K562 (cell line): ENCODE measurements around the gene ACTR5. TPM values are rescaled to one million over a fixed set of nuclear protein-coding genes. Genes with fewer than 3 reads are reported as not detected.

Experiments used
- ATAC-seq: fragments of 200-7000 bp; cut with Tn5 transposase; 3 replicates; pipeline ENCODE4 v1.9.1; 2020; ENCODE audit warnings: moderate library complexity
- BruUV-seq: library from RNA; stranded (reverse); fragments of 400-500 nt; replicated peaks from 2 replicates; lab custom pipeline; 2021; lab: Mats Ljungman, UMichigan
- CTCF ChIA-PET: fragments of 300-600 bp; formaldehyde crosslinking; extraction: SDS; loops from one replicate; lab custom pipeline; 2021; ENCODE audit warnings: low intra/inter-chr PET ratio; lab: Yijun Ruan, JAX
- POLR2A ChIA-PET: fragments of 300-600, 350-650 bp; sonication (Branson Sonifier 250); formaldehyde crosslinking; extraction: SDS; loops from one replicate; lab custom pipeline; 2021; ENCODE audit warnings: antibody characterized with exemption, inconsistent platforms; lab: Yijun Ruan, JAX
- DNase-seq, 4 experiments: peaks; one replicate each; pipeline versions ENCODE4 v3.0.0 to v3.0.0-alpha.2; 2011 to 2018; ENCODE audit warnings: low spot score in 3 of 4, mixed read lengths in 3 of 4; ENCODE audit errors: extremely low read depth in 1 of 4
- FAIRE-seq: peaks from 2 replicates; lab custom pipeline; 2011; peaks lifted over from hg19 to GRCh38; lab: Jason Lieb, UNC
- H2AFZ ChIP-seq: 2 replicates; pipeline ENCODE4 v1.6.0; 2011; ENCODE audit warnings: low read depth, low read length, control low read depth, inconsistent platforms
- H3K27ac ChIP-seq: fragments of 200-600 bp; 3 replicates; pipeline ENCODE4 v1.8.0; 2011; ENCODE audit warnings: low read depth, mild to moderate bottlenecking, control low read depth, inconsistent platforms, low read length, moderate library complexity, mixed read lengths; ENCODE audit errors: extremely low read depth
- H3K27me3 ChIP-seq, 2 experiments: fragments of 300-600 bp in 1 of 2; 2 replicates in 1 of 2; 3 replicates in 1 of 2; pipeline versions ENCODE4 v1.6.0 to v1.8.0; 2011; ENCODE audit warnings: inconsistent platforms in 2 of 2, low read length in 2 of 2, mild to moderate bottlenecking in 1 of 2, mixed read lengths in 1 of 2, moderate library complexity in 1 of 2; ENCODE audit not compliant: control insufficient read depth in 2 of 2, insufficient read depth in 2 of 2
- H3K36me3 ChIP-seq: fragments of 300-600 bp; 3 replicates; pipeline ENCODE4 v1.8.0; 2011; ENCODE audit warnings: mild to moderate bottlenecking, low read length, inconsistent platforms; ENCODE audit not compliant: control insufficient read depth, insufficient read depth
- H3K4me1 ChIP-seq, 2 experiments: fragments of 200-600 bp in 1 of 2; replicated peaks in 1 of 2; 2 replicates in 1 of 2; 3 replicates in 1 of 2; pipeline versions ENCODE4 v1.5.1 to v1.8.0; 2011; ENCODE audit warnings: inconsistent platforms in 2 of 2, low read length in 2 of 2, mild to moderate bottlenecking in 1 of 2, mixed read lengths in 1 of 2, moderate library complexity in 1 of 2; ENCODE audit not compliant: control insufficient read depth in 2 of 2, insufficient read depth in 2 of 2
- H3K4me2 ChIP-seq: 2 replicates; pipeline ENCODE4 v1.6.1; 2011; ENCODE audit warnings: low read length, control low read depth, inconsistent platforms, mixed read lengths; ENCODE audit not compliant: insufficient read depth
- H3K4me3 ChIP-seq: fragments of 200-600 bp; sonication (generic), shearing (Covaris generic); 2 replicates; pipeline ENCODE4 v1.5.1; 2016; ENCODE audit warnings: control low read depth, inconsistent platforms
- H3K79me2 ChIP-seq: fragments of 200-600 bp; 3 replicates; pipeline ENCODE4 v1.8.0; 2011; ENCODE audit warnings: low read length, inconsistent platforms; ENCODE audit not compliant: control insufficient read depth, insufficient read depth
- H3K9ac ChIP-seq, 2 experiments: 2 replicates each; pipeline versions ENCODE4 v1.6.0 to v1.6.1; 2011; ENCODE audit warnings: low read depth in 2 of 2, low read length in 2 of 2, control low read depth in 1 of 2, inconsistent platforms in 1 of 2, mild to moderate bottlenecking in 1 of 2, mixed read lengths in 1 of 2; ENCODE audit not compliant: insufficient read depth in 1 of 2
- H3K9me1 ChIP-seq: one replicate; pipeline ENCODE4 v1.6.0; 2011; ENCODE audit warnings: inconsistent platforms, mild to moderate bottlenecking, low read length, moderate library complexity; ENCODE audit not compliant: control insufficient read depth, insufficient read depth
- H3K9me3 ChIP-seq: replicated peaks from 2 replicates; pipeline ENCODE4 v1.5.1; 2011; ENCODE audit warnings: low read depth, low read length, inconsistent platforms; ENCODE audit not compliant: control insufficient read depth, insufficient read depth
- H4K20me1 ChIP-seq: replicated peaks from 2 replicates; pipeline ENCODE4 v1.6.1; 2011; ENCODE audit warnings: low read length, inconsistent platforms, mixed read lengths; ENCODE audit not compliant: control insufficient read depth, insufficient read depth
- ARID2 ChIP-seq: fragments of 450-650 bp; IDR thresholded peaks from 2 replicates; pipeline ENCODE4 v1.6.1; 2017; ENCODE audit warnings: antibody characterized with exemption, mild to moderate bottlenecking
- ILF3 ChIP-seq: fragments of 450-650 bp; IDR thresholded peaks from 2 replicates; pipeline ENCODE4 v1.6.1; 2018; ENCODE audit warnings: antibody characterized with exemption, mild to moderate bottlenecking, moderate library complexity, borderline replicate concordance
- ILK ChIP-seq: fragments of 450-650 bp; IDR thresholded peaks from 2 replicates; pipeline ENCODE4 v1.6.1; 2016; ENCODE audit warnings: missing genetic modification characterization, low read depth, mild to moderate bottlenecking, missing compliant biosample characterization, moderate library complexity, borderline replicate concordance
- MIER1 ChIP-seq: fragments of 450-650 bp; IDR thresholded peaks from 2 replicates; pipeline ENCODE4 v1.6.1; 2016; ENCODE audit warnings: antibody characterized with exemption, mild to moderate bottlenecking, low read depth
- NONO ChIP-seq, 2 experiments: fragments of 200-400 bp in 1 of 2; fragments of 450-650 bp in 1 of 2; formaldehyde crosslinking in 1 of 2; IDR thresholded peaks; 2 replicates each; pipeline ENCODE4 v1.6.1; 2017; ENCODE audit warnings: low read depth in 2 of 2, mild to moderate bottlenecking in 2 of 2, moderate library complexity in 2 of 2, low read length in 1 of 2
- SP1 ChIP-seq: sonication (generic); formaldehyde crosslinking; IDR thresholded peaks from 2 replicates; pipeline ENCODE4 v1.8.1; 2022; ENCODE audit warnings: mild to moderate bottlenecking, missing genetic modification reagents
- SREBF2 ChIP-seq: sonication (generic); formaldehyde crosslinking; IDR thresholded peaks from 2 replicates; pipeline ENCODE4 v1.4.0; 2020; ENCODE audit warnings: mild to moderate bottlenecking, missing genetic modification reagents
- ZSCAN32 ChIP-seq: fragments of 450-650 bp; formaldehyde crosslinking; IDR thresholded peaks from 2 replicates; pipeline ENCODE4 v1.4.0; 2020; ENCODE audit warnings: mild to moderate bottlenecking, moderate library complexity
- WGBS: fragments of 100-300 bp; shearing (Covaris generic); methylation state at CpG from one replicate; pipeline ENCODE4 v1.1.6; 2016; ENCODE audit warnings: low coverage, mixed read lengths; ENCODE audit not compliant: insufficient coverage; ENCODE audit errors: missing lambda C conversion rate; 5-methylcytosine and 5-hydroxymethylcytosine counted together
- in situ Hi-C: fragments of 300-500 bp; cut with MboI; formaldehyde crosslinking; loops from 4 replicates; pipeline ENCODE4 v1.15.0; 2018; ENCODE audit warnings: inconsistent platforms, mixed read lengths
- intact Hi-C: fragments of 100-400 bp; cut with micrococcal nuclease; formaldehyde crosslinking; loops from 2 replicates; pipeline ENCODE4 v1.14.2; 2022
- polyA plus RNA-seq, 8 experiments: library from polyadenylated mRNA; depleted of rRNA in 4 of 8; stranded (reverse) in 5 of 8; unstranded in 3 of 8; fragments of >200 nt; fragmentation: Nextera tagmentation in 2 of 8; fragmentation: Illumina TruSeq in 1 of 8; extraction: Ambion mirVana in 2 of 8; extraction: Trizol in 1 of 8; gene quantifications; 2 replicates each; pipeline versions ENCODE4 v1.2.1 to v1.2.3, GENCODE V29; 2011 to 2014; ENCODE audit warnings: inconsistent platforms in 1 of 8, missing spikeins in 1 of 8
- total RNA-seq, 7 experiments: library from RNA; depleted of rRNA in 6 of 7; stranded (reverse); fragments of >200 nt in 6 of 7; fragmentation: Illumina TruSeq in 2 of 7; extraction: Trizol in 2 of 7; gene quantifications; 2 replicates each; pipeline versions ENCODE4 v1.2.1 to v1.2.3, GENCODE V29; 2011 to 2021; ENCODE audit warnings: low replicate concordance in 1 of 7
- TF ChIP-seq, protein P1 (sequence below): sonication (generic); formaldehyde crosslinking; IDR thresholded peaks from 2 replicates; pipeline ENCODE4 v1.8.0; 2022; ENCODE audit warnings: mild to moderate bottlenecking, missing genetic modification reagents, borderline replicate concordance

ACTR5 gene
- total and polyA plus RNA-seq, 9 of the 15 experiments (the other 6 are each of a cell fraction or from before 2014, with no cell fraction given) = 0.93 to 18.8 (median 12.9) TPM

DNA sequence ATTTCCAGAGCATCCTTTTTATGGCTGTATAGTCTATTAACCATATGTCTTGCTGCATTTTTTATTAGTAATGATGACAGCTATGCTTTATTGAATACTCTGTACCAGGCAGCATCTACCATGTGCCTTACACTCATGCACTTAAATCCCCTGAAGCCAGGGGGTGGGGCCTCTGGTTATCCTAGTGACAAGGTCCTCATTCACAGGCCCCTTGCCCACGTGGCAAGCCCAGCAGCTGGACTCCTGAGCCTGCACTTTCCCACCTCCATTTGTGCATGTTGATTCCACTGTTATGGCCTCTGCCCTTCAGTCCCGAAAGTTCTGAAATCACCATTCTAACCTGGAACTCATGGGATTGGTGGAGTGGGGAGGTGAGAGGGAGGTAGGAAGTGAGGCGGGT, 22.3 kb downstream of the ACTR5 start:
- TF ChIP-seq, protein P1, sequence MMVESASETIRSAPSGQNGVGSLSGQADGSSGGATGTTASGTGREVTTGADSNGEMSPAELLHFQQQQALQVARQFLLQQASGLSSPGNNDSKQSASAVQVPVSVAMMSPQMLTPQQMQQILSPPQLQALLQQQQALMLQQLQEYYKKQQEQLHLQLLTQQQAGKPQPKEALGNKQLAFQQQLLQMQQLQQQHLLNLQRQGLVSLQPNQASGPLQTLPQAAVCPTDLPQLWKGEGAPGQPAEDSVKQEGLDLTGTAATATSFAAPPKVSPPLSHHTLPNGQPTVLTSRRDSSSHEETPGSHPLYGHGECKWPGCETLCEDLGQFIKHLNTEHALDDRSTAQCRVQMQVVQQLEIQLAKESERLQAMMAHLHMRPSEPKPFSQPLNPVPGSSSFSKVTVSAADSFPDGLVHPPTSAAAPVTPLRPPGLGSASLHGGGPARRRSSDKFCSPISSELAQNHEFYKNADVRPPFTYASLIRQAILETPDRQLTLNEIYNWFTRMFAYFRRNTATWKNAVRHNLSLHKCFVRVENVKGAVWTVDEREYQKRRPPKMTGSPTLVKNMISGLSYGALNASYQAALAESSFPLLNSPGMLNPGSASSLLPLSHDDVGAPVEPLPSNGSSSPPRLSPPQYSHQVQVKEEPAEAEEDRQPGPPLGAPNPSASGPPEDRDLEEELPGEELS = no peak
- TF ChIP-seq SP1 (CRISPR knock-in tag) (no peak), NONO (IDR thresholded peaks at IDR 0.05; ENCODE audit: low read depth in 2 of 2, low read length in 1 of 2) (no peak), ARID2 (no peak), ILK (tag) (no peak), SREBF2 (no peak), MIER1 (no peak), ZSCAN32 (CRISPR knock-in tag) (no peak), ILF3 (no peak)
- TF ChIP-seq, all 486 proteins: peak for 0
- Histone ChIP-seq H3K4me1 (no peaks in the 10 kb centered on the region), H3K9me1 (peaks cover 4% of the 10 kb centered on the region), H2AFZ (no peak overlapping the region), H3K36me3 (peaks cover 68% of the 10 kb centered on the region; the same call in 2 of the 3 replicates), H3K27ac (no peak overlapping the region), H3K79me2 (no peaks in the 10 kb centered on the region), H3K9ac (no peak overlapping the region), H3K9me3 (no peaks in the 10 kb centered on the region), H4K20me1 (no peaks in the 10 kb centered on the region), H3K27me3 (no peaks in the 10 kb centered on the region), H3K4me2 (no peak overlapping the region), H3K4me3 (no peak overlapping the region)
- FAIRE-seq (no peak), DNase-seq (no peak), ATAC-seq (no peak)
- ChIA-PET POLR2A (interaction anchor here (0.6 kb wide), 1 partner anchor 13 kb away, joined by 3 read pairs; no protein-coding TSS in a partner anchor), CTCF (no interaction called here)
- in situ Hi-C loops (no loop called here), intact Hi-C loops (no loop called here)
- WGBS = 86% methylated on average over 3 of the region's 3 CpGs
- BruUV-seq = no TSS peak
